CD4-positive, alpha-beta T cell (primary cell): ENCODE results near the gene SIRT3. TPM values are rescaled to one million over a fixed set of nuclear protein-coding genes. Genes with fewer than 3 reads are reported as not detected.

ENCODE experiments used
- ATAC-seq: fragments of 200-7000 bp; cut with Tn5 transposase; one replicate; pipeline ENCODE4 v1.10.0; 2022; ENCODE audit warnings: mild to moderate bottlenecking; ENCODE audit not compliant: poor library complexity
- CTCF ChIA-PET: fragments of 350-600 bp; sonication (Branson Sonifier 250); formaldehyde crosslinking; loops from one replicate; lab custom pipeline; 2021; ENCODE audit warnings: antibody characterized with exemption, inconsistent platforms; lab: Charles Lee
- POLR2A ChIA-PET: fragments of 350-600 bp; sonication (Branson Sonifier 250); formaldehyde crosslinking; loops from one replicate; lab custom pipeline; 2021; ENCODE audit warnings: antibody characterized with exemption, inconsistent platforms; lab: Charles Lee
- DNase-seq, 14 experiments: peaks; one replicate each; pipeline ENCODE4 v3.0.0-alpha.2; 2013 to 2020; ENCODE audit warnings: mixed read lengths in 2 of 14
- H3K27ac ChIP-seq, 2 donors: one replicate each; pipeline versions ENCODE4 v1.5.1 to v1.7.0; 2013; ENCODE audit warnings: low read length in 2 of 2, low read depth in 1 of 2, mild to moderate bottlenecking in 1 of 2
- H3K27me3 ChIP-seq, 2 experiments: 1 replicate in 1 of 2; 2 replicates in 1 of 2; pipeline versions ENCODE4 v1.6.1 to v1.7.0; 2013; ENCODE audit warnings: low read length in 2 of 2, control low read depth in 1 of 2, mild to moderate bottlenecking in 1 of 2, moderate library complexity in 1 of 2; ENCODE audit not compliant: insufficient read depth in 2 of 2, control insufficient read depth in 1 of 2
- H3K36me3 ChIP-seq: one replicate; pipeline ENCODE4 v1.6.1; 2013; ENCODE audit warnings: low read length, control low read depth; ENCODE audit not compliant: insufficient read depth
- H3K4me1 ChIP-seq: one replicate; pipeline ENCODE4 v1.6.1; 2013; ENCODE audit warnings: low read length, control low read depth; ENCODE audit not compliant: insufficient read depth
- H3K4me3 ChIP-seq: one replicate; pipeline ENCODE4 v1.5.1; 2013; ENCODE audit warnings: mild to moderate bottlenecking, low read length, moderate library complexity
- H3K9me3 ChIP-seq, 2 experiments: 1 replicate in 1 of 2; 2 replicates in 1 of 2; pipeline versions ENCODE4 v1.6.1 to v1.7.0; 2013; ENCODE audit warnings: low read length in 2 of 2, mild to moderate bottlenecking in 2 of 2, control low read depth in 1 of 2, moderate library complexity in 1 of 2; ENCODE audit not compliant: control insufficient read depth in 1 of 2, insufficient read depth in 1 of 2
- H3K27ac Mint-ChIP-seq: one replicate; pipeline ENCODE4 v1.8.0; 2020; ENCODE audit warnings: mixed read lengths
- H3K27me3 Mint-ChIP-seq: one replicate; pipeline ENCODE4 v1.8.0; 2021; ENCODE audit warnings: mixed read lengths
- H3K36me3 Mint-ChIP-seq: one replicate; pipeline ENCODE4 v1.8.0; 2021; ENCODE audit warnings: low read depth, mixed read lengths
- H3K4me1 Mint-ChIP-seq: one replicate; pipeline ENCODE4 v1.8.0; 2021; ENCODE audit warnings: low read depth, mixed read lengths
- H3K4me3 Mint-ChIP-seq: one replicate; pipeline ENCODE4 v1.8.0; 2020; ENCODE audit warnings: mild to moderate bottlenecking, mixed read lengths
- H3K9me3 Mint-ChIP-seq: one replicate; pipeline ENCODE4 v1.8.0; 2020; ENCODE audit warnings: mixed read lengths
- CTCF ChIP-seq: fragments of 200-600 bp; IDR thresholded peaks from one replicate; pipeline ENCODE4 v1.8.0; 2022; ENCODE audit warnings: antibody characterized with exemption, mild to moderate bottlenecking
- intact Hi-C, 2 experiments: fragments of 100-400 bp; cut with DNase I in 1 of 2; cut with micrococcal nuclease in 1 of 2; formaldehyde crosslinking; loops; one replicate each; pipeline versions ENCODE4 v1.15.1 to v1.9.0; 2023 to 2025; cut with DNase I, micrococcal nuclease
- total RNA-seq, 174 experiments: library from RNA in 2 of 174; stranded (reverse) in 2 of 174; gene quantifications; one replicate each; pipeline ENCODE4 v1.2.3 and lab custom pipeline; 2021 to 2026

SIRT3 gene
- total RNA-seq, 2 experiments from 2014 or later: 16.4 to 18.0 TPM

DNA sequence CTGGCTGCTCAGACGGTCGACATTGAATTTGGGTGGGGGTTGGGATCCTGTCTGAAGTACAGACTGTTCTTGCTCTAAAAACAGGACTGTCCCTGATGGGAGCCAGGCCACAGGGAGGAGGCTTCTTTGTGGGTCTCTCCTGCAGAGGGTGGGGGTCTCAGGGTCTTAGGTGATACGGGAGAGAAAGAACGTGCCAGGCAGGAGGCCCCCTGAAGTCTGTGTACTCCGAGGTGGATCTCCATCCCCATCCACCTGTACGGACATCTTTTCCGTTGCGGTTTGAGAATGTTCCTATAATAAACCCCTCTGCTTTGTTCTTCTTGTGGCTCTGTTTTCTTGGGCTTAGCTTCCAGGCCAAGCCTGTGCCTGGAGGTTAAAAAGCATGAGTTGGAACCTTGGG lies 16.5 kb upstream of the SIRT3 start:
- no peak overlapping the region for H3K27ac ChIP-seq
- ChIA-PET CTCF (interaction anchor here (3.5 kb wide), 1 partner anchor 53 kb away, joined by 31 read pairs; the partner anchor contains the start of gene IFITM2), POLR2A (interaction anchor here (3.3 to 3.6 kb wide), 2 partner anchors 27 to 36 kb away, joined by 31 to 51 read pairs; partner anchors contain the start of genes NLRP6 and PGGHG)
- no peaks in the 10 kb centered on the region for H3K9me3 Mint-ChIP-seq
- intact Hi-C loops: loop anchor here (2.0 to 5.0 kb wide), 6 partner anchors 26 to 200 kb away; partner anchors contain the start of genes BET1L (in 1 of the 2), NLRP6 (in 1 of the 2), PGGHG (in 1 of the 2) and PTDSS2 (in 1 of the 2)
- ATAC-seq (no peak), DNase-seq (no peak)
- H3K4me3 Mint-ChIP-seq: no peak overlapping the region
- H3K9me3 ChIP-seq: no peaks in the 10 kb centered on the region
- no peak for TF ChIP-seq CTCF
- peaks cover 6% of the 10 kb centered on the region for H3K4me1 ChIP-seq
- no peak overlapping the region for H3K4me3 ChIP-seq
- no peaks in the 10 kb centered on the region for H3K27me3 ChIP-seq
- H3K36me3 ChIP-seq: peaks cover 57% of the 10 kb centered on the region
- H3K27ac Mint-ChIP-seq: no peak overlapping the region
- H3K27me3 Mint-ChIP-seq: no peaks in the 10 kb centered on the region
- peaks cover 64% of the 10 kb centered on the region for H3K36me3 Mint-ChIP-seq
- H3K4me1 Mint-ChIP-seq: peaks cover 13% of the 10 kb centered on the region

- ChIA-PET POLR2A (interaction anchor here (1.2 to 3.6 kb wide), 14 partner anchors 9 to 199 kb away, joined by 3 to 51 read pairs (median 8); partner anchors contain the start of genes BET1L, IFITM5, NLRP6 and PGGHG), CTCF (interaction anchor here (1.2 to 3.5 kb wide), 20 partner anchors 14 to 199 kb away, joined by 3 to 31 read pairs (median 10); partner anchors contain the start of genes IFITM2, PGGHG, PSMD13 and PTDSS2)
- peak overlapping the region; percentile 33 for H3K27ac Mint-ChIP-seq
- no peak for ATAC-seq
- peak in 2 of 14 experiments; percentile 17 to 38 for DNase-seq
- Histone ChIP-seq H3K36me3 (peaks cover 68% of the 10 kb centered on the region), H3K27ac (no peak overlapping the region), H3K27me3 (no peaks in the 10 kb centered on the region), H3K4me3 (no peak overlapping the region), H3K4me1 (peaks cover 6% of the 10 kb centered on the region), H3K9me3 (no peaks in the 10 kb centered on the region)
- H3K27me3 Mint-ChIP-seq: no peaks in the 10 kb centered on the region
- intact Hi-C loops: loop anchor here (2.0 to 5.0 kb wide), 8 partner anchors 17 to 201 kb away; partner anchors contain the start of genes BET1L (in 1 of the 2), PGGHG (in 1 of the 2), PTDSS2 (in 1 of the 2) and RIC8A (in 1 of the 2)
- TF ChIP-seq CTCF: no peak
- H3K4me3 Mint-ChIP-seq: no peak overlapping the region
- no peaks in the 10 kb centered on the region for H3K9me3 Mint-ChIP-seq
- peaks cover 13% of the 10 kb centered on the region for H3K4me1 Mint-ChIP-seq
- peaks cover 75% of the 10 kb centered on the region for H3K36me3 Mint-ChIP-seq
Measured at GRCh38 chr11:251550-251949, 15.4 kb upstream of the SIRT3 start.

DNA sequence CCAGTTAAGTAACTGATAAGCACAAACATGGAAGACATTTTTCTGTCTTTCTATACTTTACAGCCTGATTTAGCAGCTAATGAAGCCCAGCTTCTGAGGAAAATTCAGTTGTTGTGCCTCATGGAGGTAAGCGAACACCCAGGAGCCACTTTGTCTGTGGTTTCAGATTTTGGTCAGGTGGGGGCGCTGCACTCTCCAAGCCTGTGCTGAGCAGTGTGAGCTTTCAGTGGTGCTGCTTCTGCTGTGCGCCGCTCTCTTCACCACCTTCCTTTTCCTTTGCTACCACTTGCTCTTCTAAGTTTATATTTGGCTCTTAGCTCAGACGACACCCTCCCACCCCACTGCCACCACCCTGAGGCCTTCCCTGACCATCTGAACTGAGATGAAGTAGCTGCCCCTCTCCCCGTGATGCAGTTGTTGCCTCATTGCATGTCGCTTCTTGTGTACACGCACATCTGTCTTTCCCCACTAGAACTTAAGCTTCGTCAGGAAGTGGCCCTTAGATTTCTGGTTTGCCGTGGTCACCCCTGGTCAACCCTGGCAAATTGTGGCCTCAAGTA lies 14.7 kb upstream of the SIRT3 start:
- DNase-seq: peak; percentile 74 to 89 (median 82)
- Histone ChIP-seq H3K9me3 (no peaks in the 10 kb centered on the region), H3K4me3 (no peak overlapping the region), H3K27me3 (no peaks in the 10 kb centered on the region), H3K27ac (no peak overlapping the region), H3K36me3 (peaks cover 76% of the 10 kb centered on the region), H3K4me1 (peaks cover 6% of the 10 kb centered on the region)
- H3K27ac Mint-ChIP-seq: peak overlapping the region; percentile 76
- POLR2A ChIA-PET: interaction anchor here (0.8 to 3.6 kb wide), 17 partner anchors 8 to 200 kb away, joined by 3 to 51 read pairs (median 6); partner anchors contain the start of genes BET1L, IFITM5, NLRP6 and PGGHG
- ATAC-seq: peak; percentile 100
- no peaks in the 10 kb centered on the region for H3K27me3 Mint-ChIP-seq
- CTCF ChIA-PET: interaction anchor here (0.6 to 3.5 kb wide), 33 partner anchors 10 to 268 kb away, joined by 3 to 31 read pairs (median 7); partner anchors contain the start of genes BET1L, IFITM2, PGGHG and PSMD13
- peak overlapping the region; percentile 20 for H3K4me3 Mint-ChIP-seq
- peaks cover 13% of the 10 kb centered on the region for H3K4me1 Mint-ChIP-seq
- H3K9me3 Mint-ChIP-seq: no peaks in the 10 kb centered on the region
- peak; percentile 78 for TF ChIP-seq CTCF
- intact Hi-C loops: loop anchor here (1.0 to 5.0 kb wide), 9 partner anchors 18 to 201 kb away; partner anchors contain the start of genes BET1L (in 1 of the 2), PGGHG (in 1 of the 2), PTDSS2 (in 1 of the 2) and RIC8A (in 1 of the 2)
- peaks cover 83% of the 10 kb centered on the region for H3K36me3 Mint-ChIP-seq
